Measurements from ENCODE around the gene RNF150.
"Not testable (repeated sequence)": the region's sequence is repeated elsewhere in the genome, so short reads cannot be mapped to it uniquely, and the experiment has no call there.

The RNF150 gene

GRCh38 chr4:141133146-141133998, at the start of gene RNF150:
Gene RNF150, minus strand, starts transcription at chr4:141133469.
- peak; percentile 92 for DNase-seq

DNA sequence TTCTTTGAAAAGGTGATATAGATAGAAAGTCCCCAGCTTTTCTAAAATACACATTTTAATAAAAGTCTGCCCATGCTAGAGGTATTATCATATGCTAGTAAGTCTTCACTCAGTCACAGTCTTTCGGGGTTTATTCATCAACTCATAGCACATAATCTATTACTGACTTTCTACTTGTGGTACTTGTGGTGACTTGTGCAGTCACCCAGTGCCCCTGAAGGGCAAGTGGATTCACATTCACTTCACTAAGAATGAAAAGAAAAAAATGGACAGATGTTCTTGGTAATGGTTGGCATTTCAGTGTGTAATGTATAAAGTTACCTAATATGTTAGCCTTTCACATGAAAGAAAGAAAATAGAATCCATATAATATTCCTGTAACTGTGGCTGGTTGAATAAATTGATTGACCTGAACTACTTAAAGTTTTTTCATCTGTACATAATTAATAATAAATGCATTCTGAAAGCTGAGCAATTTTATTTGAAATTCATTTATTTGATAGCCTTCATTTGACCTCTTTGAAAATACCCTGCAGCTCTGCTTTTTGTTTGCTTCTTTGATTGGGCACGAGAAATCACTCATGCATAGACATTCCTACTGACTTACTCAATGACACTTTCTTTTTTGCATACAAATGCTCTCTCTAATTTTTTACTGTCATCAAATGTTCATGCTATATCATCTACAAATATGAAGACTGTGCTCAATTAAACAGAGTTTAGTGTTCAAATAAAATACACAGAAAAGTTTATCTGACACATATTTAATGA, 47.9 kb upstream of the RNF150 start:
- DNase-seq = no peak

DNA sequence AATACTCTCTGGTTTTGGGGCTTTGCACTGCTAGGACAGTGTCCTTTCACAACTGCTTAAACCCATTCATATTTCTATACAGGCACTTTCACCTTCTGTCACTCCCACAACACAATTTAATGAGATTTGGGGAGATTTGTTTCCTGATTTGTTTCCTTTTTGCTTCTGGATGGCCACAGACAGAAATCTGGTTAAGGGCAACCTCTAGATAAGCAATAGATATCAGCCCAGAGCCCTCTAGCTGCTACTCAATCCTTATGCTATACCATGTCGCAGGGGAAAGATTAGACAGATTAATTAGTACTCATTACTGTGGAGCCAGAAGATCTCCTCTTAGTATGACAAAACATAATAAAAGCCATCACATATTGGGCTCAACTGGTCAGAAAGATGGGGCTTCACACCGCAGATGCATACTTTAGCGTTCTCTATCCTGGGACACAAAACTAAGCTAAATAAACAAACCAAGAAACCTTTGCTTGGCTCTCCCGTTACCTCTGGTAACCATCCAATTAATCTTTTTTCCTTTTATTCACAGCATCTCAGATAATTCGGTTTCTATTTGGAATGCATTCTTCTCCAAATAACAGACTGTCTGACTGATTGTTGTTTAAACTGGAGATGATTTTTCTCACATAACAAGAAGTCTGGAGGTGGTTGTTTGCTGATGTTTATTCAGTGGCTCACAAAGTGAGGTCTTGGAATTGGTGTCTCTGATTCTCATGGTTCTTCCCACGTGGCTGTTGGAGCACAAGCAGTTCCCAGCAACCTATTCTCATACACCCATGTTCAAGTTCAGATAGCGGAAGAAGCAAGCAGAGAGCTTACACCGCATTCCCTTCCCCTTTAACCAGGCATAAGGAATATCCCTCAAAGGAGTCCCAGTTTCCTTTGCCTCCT, 46.5 kb upstream of the RNF150 start:
- DNase-seq = peak; percentile 39

DNA sequence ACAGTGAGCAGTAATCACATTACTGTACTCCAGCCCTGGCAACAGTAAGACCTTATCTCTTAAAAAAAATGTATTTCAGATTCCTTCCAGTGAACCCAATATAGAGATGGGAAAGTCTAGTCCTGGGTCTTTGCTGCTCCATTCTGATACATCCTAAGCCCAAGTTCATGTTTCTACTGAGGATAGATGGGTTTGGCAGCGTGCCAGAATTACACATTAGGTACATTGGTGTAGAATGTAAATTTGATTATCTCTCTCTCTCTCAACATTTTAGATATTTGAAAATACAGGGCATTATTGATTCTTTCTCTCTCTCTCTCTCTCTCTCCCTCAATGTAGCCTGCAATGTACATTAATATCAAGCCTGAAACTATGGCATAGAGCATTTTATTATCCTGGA, 43.9 kb upstream of the RNF150 start:
- DNase-seq = peak; percentile 35

DNA sequence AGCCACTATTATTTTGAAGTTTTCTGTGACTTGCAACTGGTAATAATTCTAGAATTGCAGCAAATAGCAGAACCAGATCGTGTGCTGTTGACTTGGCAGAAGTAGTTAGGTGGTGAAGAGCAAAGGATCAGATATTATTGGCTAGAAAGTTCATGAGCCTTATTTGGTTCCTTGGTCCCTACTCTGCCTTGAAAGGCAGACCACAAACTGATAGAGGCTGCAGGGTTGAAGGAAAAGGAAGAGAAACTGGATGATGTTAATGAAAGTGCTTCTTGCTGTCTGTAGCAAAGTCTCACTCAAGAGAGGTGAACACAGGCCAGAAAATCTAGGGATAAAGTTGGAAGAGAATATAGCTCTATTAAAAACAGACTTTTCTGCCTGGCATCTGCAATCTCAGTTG, 41.2 kb upstream of the RNF150 start:
- no peak for DNase-seq

DNA sequence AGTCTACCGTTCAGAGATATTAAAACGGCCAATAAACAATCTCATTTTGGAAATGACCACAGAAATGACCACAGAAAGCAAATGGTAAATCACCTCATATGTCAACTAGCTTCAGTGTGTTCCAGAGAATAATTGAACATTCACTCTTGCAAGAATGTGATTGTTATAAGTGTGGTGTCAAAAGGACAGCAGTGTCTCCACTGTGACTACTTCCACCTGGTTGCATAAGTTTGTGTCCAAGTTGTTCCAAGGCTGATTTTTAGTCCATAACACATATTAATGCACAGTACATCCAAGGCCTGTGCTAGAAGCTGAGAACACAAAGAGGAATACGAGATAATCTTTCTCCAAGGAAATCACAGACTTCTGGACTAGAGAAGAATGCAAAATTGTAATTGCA, 37.4 kb upstream of the RNF150 start:
- no peak for DNase-seq

GRCh38 chr4:141169391-141169790, 36.1 kb upstream of the RNF150 start:
- DNase-seq = no peak

GRCh38 chr4:141165001-141165400, 31.7 kb upstream of the RNF150 start:
- not testable (repeated sequence) for DNase-seq

DNA sequence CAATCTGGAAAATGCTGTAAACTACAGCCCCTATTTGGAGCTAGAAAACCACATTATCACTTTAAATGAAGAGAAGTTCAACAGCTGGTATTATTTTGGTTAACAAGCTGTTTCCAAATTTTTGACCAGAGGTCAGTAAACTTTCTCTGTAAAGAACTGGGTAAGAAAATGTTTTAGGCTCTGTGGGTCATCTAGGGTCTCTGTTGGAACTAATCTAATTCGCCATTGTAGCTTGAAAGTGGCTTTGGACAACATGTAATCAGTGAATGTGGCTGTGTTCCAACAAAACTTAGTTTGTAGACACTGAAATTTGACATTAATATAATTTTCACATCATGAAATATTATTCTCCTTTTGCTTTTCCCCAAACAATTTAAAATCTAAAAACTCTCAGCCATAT, 25.8 kb upstream of the RNF150 start:
- DNase-seq = no peak

DNA sequence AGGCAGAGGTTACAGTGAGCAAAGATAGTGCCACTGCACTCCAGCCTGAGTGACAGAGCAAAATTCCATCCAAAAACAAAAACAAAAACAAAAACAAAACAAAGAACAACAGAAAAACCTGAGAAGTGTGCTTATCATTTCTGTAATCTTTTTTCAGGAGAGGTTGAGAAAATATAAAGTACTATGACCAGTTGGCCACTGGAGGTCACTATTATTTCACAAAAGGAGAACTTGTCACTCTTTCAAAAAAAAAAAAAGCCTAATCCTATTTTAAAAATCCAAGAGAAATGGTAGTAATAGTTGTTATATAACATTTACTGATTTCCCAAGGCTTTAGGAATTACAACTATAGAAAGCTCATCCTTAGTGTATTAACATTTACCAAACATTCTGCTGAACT, 24.9 kb upstream of the RNF150 start:
- peak; percentile 66 for DNase-seq

DNA sequence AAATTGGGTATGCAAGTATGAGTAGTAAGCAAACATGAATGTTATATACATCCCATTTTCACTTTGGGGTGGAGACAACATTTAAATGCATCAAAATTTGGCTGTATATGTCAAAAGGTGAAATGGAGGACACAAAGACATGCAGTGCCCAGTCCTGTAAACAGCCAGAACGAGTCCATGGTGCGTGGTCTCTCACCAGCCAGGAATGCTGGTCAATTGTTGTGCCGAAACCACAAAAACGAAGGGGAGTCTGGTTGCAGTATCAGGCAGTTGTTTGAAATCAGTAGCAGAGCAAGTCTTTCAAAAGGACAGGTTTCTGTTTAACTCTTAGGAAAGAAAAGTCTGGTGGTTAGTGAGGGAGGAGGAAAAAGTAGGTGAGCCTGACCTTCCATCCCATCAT, 22.3 kb upstream of the RNF150 start:
- DNase-seq = no peak

GRCh38 chr4:141154725-141155124, 21.5 kb upstream of the RNF150 start:
- no peak for DNase-seq

GRCh38 chr4:141153751-141154510, 20.7 kb upstream of the RNF150 start:
- DNase-seq = no peak

GRCh38 chr4:141144207-141144606, 10.9 kb upstream of the RNF150 start:
- DNase-seq = no peak

DNA sequence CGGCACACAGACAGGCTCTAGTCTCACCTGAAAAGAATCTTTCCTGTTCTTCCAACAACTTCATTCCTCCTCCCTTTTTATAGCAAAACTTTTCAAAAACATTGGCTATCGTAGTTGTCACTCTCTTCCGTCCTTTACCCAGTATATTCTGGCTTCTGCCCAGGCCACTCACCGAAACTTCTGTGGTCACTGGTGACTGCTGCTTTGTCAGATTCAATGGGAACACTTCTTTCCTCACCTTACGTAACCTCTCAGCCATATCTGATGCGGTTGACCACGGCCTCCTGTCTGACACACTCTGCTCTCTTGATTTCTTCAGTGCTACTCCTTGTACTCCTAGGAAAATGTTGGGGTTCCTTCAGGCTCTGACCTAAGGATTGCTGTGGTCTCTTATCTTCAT, 9.2 kb upstream of the RNF150 start:
- no peak for DNase-seq

DNA sequence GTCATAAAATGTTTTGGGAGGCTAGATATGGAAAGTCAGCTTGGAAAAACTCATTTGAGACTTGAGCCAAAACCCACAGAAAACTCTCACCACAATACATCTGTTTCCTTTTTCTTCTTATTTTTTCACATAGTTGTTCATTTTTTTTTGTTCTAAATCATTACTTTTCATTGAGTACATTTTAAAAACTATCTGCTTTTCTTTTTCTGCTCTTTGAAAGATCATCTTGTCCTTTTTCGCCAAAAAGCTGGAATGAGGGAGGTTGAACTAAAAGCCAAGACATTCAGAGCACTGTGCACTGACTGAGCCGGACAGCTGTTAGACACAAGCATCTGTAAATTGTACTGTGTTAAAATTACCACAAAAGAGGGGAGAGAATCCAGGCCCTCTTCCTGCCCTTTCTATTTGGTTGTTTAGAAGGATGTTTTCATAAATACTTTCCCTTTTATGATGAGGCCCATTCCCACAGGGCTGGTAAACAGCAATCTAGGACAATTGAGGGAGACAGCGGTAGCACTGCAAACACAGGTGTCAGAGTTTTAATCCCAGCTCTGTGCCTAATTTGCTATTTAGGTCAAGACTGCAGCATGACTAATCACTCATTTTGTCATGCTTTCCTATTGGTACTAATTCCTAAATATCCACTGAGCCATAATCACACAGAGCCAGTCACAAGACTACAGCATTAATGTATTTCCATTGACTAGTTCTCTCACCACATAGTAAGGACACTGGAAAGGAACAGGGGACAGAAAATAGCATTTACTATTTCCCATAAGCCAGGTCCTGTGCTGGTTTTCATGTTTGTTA, 7.3 kb upstream of the RNF150 start:
- DNase-seq = peak; percentile 82

- peak; percentile 32 for DNase-seq
Observed at GRCh38 chr4:141133999-141134995, 1.0 kb upstream of the RNF150 start.

GRCh38 chr4:141132709-141133145, 542 bp downstream of the RNF150 start:
- peak; percentile 56 for DNase-seq

- peak; percentile 48 for DNase-seq
Observed at GRCh38 chr4:141132072-141132708, 1.1 kb downstream of the RNF150 start.

DNA sequence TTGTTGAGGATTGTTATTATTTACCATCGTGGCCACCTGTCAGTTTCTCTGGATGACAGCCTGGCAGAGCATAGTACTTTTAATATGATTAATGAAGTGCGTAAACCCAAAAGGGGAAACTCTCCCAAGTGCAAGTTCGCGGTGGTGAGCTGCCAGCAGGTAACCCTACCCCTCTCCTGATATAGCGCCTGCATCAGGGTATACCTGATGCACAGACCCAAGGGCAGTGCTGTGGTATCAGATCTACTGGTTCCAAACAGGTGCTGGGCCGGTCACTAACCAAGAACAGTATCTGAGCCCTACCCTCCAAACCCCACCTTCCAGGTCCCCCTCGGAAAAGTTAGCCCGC, 1.6 kb downstream of the RNF150 start:
- peak; percentile 46 for DNase-seq

Data from NCI-H82 (cell line).